Pancreas (tissue), 10 donors: Measurements from ENCODE around the gene CSF1. TPM values are rescaled to one million over a fixed set of nuclear protein-coding genes. Genes with fewer than 3 reads are reported as not detected.

ENCODE experiments used
- ATAC-seq, 4 donors: fragments of 200-7000 bp; cut with Tn5 transposase; one replicate each; pipeline versions ENCODE4 v1.8.0 to v1.9.1; 2020; ENCODE audit warnings: mild to moderate bottlenecking in 4 of 4, moderate library complexity in 4 of 4
- DNase-seq, 6 donors: peaks; one replicate each; pipeline ENCODE4 v3.0.0-alpha.2; 2020
- FAIRE-seq: peaks from 2 replicates; lab custom pipeline; 2012; peaks lifted over from hg19 to GRCh38; lab: Jason Lieb, UNC
- H3K27ac ChIP-seq, 4 donors: fragments of 200-600 bp; sonication (generic); 1 replicate in 3 of 4; 2 replicates in 1 of 4; pipeline versions ENCODE4 v1.5.0 to v1.8.0; 2020
- H3K27me3 ChIP-seq, 4 donors: fragments of 200-600 bp; one replicate each; pipeline ENCODE4 v1.8.0; 2021
- H3K36me3 ChIP-seq, 3 donors: fragments of 200-600 bp; sonication (generic) in 1 of 3; one replicate each; pipeline versions ENCODE4 v1.5.0 to v1.8.0; 2020 to 2021
- H3K4me1 ChIP-seq, 3 donors: fragments of 200-600 bp; one replicate each; pipeline ENCODE4 v1.8.0; 2021
- H3K4me3 ChIP-seq, 4 donors: fragments of 200-600 bp; sonication (generic) in 2 of 4; one replicate each; pipeline versions ENCODE4 v1.5.0 to v1.8.0; 2020 to 2021
- H3K9me3 ChIP-seq, 4 donors: fragments of 200-600 bp; one replicate each; pipeline ENCODE4 v1.8.0; 2021
- CTCF ChIP-seq, 4 donors: fragments of 200-600 bp; sonication (generic) in 3 of 4; IDR thresholded peaks; one replicate each; pipeline versions ENCODE4 v1.5.0 to v1.8.0; 2021; ENCODE audit warnings: antibody characterized with exemption in 4 of 4
- WGBS, 2 donors: extraction: QIAGEN DNeasy Blood & Tissue Kit; methylation state at CpG; one replicate each; pipeline ENCODE4 v1.1.7; 2013; 5-methylcytosine and 5-hydroxymethylcytosine counted together
- intact Hi-C, 3 donors: fragments of 100-400 bp; cut with DNase I; formaldehyde crosslinking; loops; one replicate each; pipeline versions ENCODE4 v1.11.1 to v1.14.2; 2022
- polyA plus RNA-seq, 2 donors: library from polyadenylated mRNA; stranded (reverse); fragments of 200-250 nt; gene quantifications; one replicate each; pipeline ENCODE4 v1.2.3, GENCODE V29; 2013
- total RNA-seq, 6 donors: library from RNA; stranded (reverse); fragmentation: NEBNext Ultra II Directional in 4 of 6; extraction: Animal tissue kit (Norgen Biotek cat#: 25700) in 4 of 6; gene quantifications; one replicate each; pipeline versions ENCODE4 v1.2.1 to v1.2.4, GENCODE V29; 2021 to 2023
- donor health status: healthy with polysubstance abuse.
- donor health status: DM: no; HTN: no; CAD: no; lungs with moderate emphysema.
- donor health status: DM: no; HTN: no; CAD: no.
- donor health status: control.
- donor health status: control.
- donor health status: Bipolar disorder and iron deficiency.
- donor health status: DM: yes; HTN: yes; CAD: no.
- donor health status: DM: no; HTN: no; CAD: no.
- donor health status: DM: no; HTN: no; CAD: no.
- donor health status: DM: yes; HTN: yes; CAD: no.

The CSF1 gene
- total and polyA plus RNA-seq, 8 donors: 6.7 to 38.3 (median 15.6) TPM

GRCh38 chr1:109927911-109928321 lies 17.3 kb downstream of the CSF1 start:
- Histone ChIP-seq H3K27me3 (no peaks in the 10 kb centered on the region), H3K4me1 (peaks cover 4 to 25% (median 9%) of the 10 kb centered on the region in 3 donors), H3K27ac (peak overlapping the region in 2 of 4 donors; percentile 50 to 57), H3K4me3 (no peak overlapping the region), H3K9me3 (no peaks in the 10 kb centered on the region), H3K36me3 (peaks cover 0 to 11% (median 0%) of the 10 kb centered on the region in 3 donors)
- FAIRE-seq: no peak
- WGBS, 2 donors: 63 to 68% methylated on average over 6 of the region's 6 CpGs
- peak in 5 of 6 donors; percentile 53 to 75 (median 60) for DNase-seq
- TF ChIP-seq CTCF (IDR thresholded peaks at IDR 0.05): no peak
- intact Hi-C loops: no loop called here
- ATAC-seq: peak in 3 of 4 donors; percentile 42 to 63 (median 45)

- Histone ChIP-seq H3K36me3 (peaks cover 0 to 8% (median 0%) of the 10 kb centered on the region in 3 donors), H3K9me3 (no peaks in the 10 kb centered on the region), H3K4me1 (peaks cover 4 to 32% (median 9%) of the 10 kb centered on the region in 3 donors), H3K27ac (peak overlapping the region in 2 of 4 donors; percentile 50 to 57), H3K4me3 (no peak overlapping the region), H3K27me3 (no peaks in the 10 kb centered on the region)
- 60 to 68% methylated on average over 7 to 8 of the region's 8 CpGs for WGBS, 2 donors
- intact Hi-C loops: no loop called here
- FAIRE-seq (no peak), ATAC-seq (peak in 3 of 4 donors; percentile 6 to 25 (median 13)), DNase-seq (peak in 3 of 6 donors; percentile 37 to 59 (median 49))
- no peak for TF ChIP-seq CTCF (IDR thresholded peaks at IDR 0.05)
These were observed 18.0 kb downstream of the CSF1 start for GRCh38 chr1:109928591-109929111.

- no peak for TF ChIP-seq CTCF (IDR thresholded peaks at IDR 0.05)
- H3K9me3 ChIP-seq: no peaks in the 10 kb centered on the region
- no peak for FAIRE-seq
- peaks cover 4 to 37% (median 9%) of the 10 kb centered on the region in 3 donors for H3K4me1 ChIP-seq
- peak in 2 of 6 donors; percentile 15 to 53 for DNase-seq
- H3K27ac ChIP-seq: peak overlapping the region in 1 of 4 donors; percentile 50
- 88 to 97% methylated on average over 11 of the region's 11 CpGs for WGBS, 2 donors
- H3K36me3 ChIP-seq: peaks cover 0 to 5% (median 0%) of the 10 kb centered on the region in 3 donors
- intact Hi-C loops: no loop called here
- no peak overlapping the region for H3K4me3 ChIP-seq
- no peak for ATAC-seq
- no peaks in the 10 kb centered on the region for H3K27me3 ChIP-seq
These were observed 18.5 kb downstream of the CSF1 start for GRCh38 chr1:109929170-109929569.

DNA sequence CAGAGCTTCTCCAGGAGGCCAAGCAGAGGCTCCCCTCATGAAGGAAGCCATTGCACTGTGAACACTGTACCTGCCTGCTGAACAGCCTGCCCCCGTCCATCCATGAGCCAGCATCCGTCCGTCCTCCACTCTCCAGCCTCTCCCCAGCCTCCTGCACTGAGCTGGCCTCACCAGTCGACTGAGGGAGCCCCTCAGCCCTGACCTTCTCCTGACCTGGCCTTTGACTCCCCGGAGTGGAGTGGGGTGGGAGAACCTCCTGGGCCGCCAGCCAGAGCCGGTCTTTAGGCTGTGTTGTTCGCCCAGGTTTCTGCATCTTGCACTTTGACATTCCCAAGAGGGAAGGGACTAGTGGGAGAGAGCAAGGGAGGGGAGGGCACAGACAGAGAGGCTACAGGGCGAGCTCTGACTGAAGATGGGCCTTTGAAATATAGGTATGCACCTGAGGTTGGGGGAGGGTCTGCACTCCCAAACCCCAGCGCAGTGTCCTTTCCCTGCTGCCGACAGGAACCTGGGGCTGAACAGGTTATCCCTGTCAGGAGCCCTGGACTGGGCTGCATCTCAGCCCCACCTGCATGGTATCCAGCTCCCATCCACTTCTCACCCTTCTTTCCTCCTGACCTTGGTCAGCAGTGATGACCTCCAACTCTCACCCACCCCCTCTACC lies 19.1 kb downstream of the CSF1 start:
- FAIRE-seq (no peak), ATAC-seq (no peak), DNase-seq (peak in 2 of 6 donors; percentile 12 to 46)
- H3K27ac ChIP-seq: peak overlapping the region in 1 of 4 donors; percentile 50
- no peaks in the 10 kb centered on the region for H3K9me3 ChIP-seq
- peaks cover 0 to 5% (median 0%) of the 10 kb centered on the region in 3 donors for H3K36me3 ChIP-seq
- H3K4me1 ChIP-seq: peaks cover 5 to 42% (median 9%) of the 10 kb centered on the region in 3 donors
- 77 to 82% methylated on average over 11 of the region's 11 CpGs for WGBS, 2 donors
- H3K4me3 ChIP-seq: no peak overlapping the region
- intact Hi-C loops: no loop called here
- H3K27me3 ChIP-seq: no peaks in the 10 kb centered on the region
- no peak for TF ChIP-seq CTCF (IDR thresholded peaks at IDR 0.05)
